GM06990 (cell line): ENCODE results near the gene TYMS.
A peak's percentile ranks its signal among the peaks of the same experiment; 100 is the strongest.

Source experiments
- DNase-seq: peaks from one replicate; pipeline ENCODE4 v3.0.0-alpha.2; 2011; ENCODE audit not compliant: insufficient read length; ENCODE audit errors: extremely low read depth
- H3K27me3 ChIP-seq: replicated peaks from 2 replicates; pipeline ENCODE4 v1.6.0; 2011; ENCODE audit warnings: low read length; ENCODE audit not compliant: control insufficient read depth, insufficient read depth
- H3K36me3 ChIP-seq: 2 replicates; pipeline ENCODE4 v1.5.1; 2011; ENCODE audit warnings: low read length; ENCODE audit not compliant: control insufficient read depth, insufficient read depth
- H3K4me3 ChIP-seq: replicated peaks from 2 replicates; pipeline ENCODE4 v1.5.1; 2011; ENCODE audit warnings: low read depth, mild to moderate bottlenecking, control low read depth, low read length
- TF ChIP-seq, protein P1 (sequence below): IDR thresholded peaks from 2 replicates; pipeline ENCODE4 v1.5.1; 2011; ENCODE audit warnings: low read length, control low read depth, mild to moderate bottlenecking, inconsistent platforms; ENCODE audit not compliant: insufficient read depth, poor library complexity, severe bottlenecking

The TYMS gene

GRCh38 chr18:615092-615521, 42.3 kb upstream of the TYMS start:
- H3K36me3 ChIP-seq = no peaks in the 10 kb centered on the region
- TF ChIP-seq, protein P1, sequence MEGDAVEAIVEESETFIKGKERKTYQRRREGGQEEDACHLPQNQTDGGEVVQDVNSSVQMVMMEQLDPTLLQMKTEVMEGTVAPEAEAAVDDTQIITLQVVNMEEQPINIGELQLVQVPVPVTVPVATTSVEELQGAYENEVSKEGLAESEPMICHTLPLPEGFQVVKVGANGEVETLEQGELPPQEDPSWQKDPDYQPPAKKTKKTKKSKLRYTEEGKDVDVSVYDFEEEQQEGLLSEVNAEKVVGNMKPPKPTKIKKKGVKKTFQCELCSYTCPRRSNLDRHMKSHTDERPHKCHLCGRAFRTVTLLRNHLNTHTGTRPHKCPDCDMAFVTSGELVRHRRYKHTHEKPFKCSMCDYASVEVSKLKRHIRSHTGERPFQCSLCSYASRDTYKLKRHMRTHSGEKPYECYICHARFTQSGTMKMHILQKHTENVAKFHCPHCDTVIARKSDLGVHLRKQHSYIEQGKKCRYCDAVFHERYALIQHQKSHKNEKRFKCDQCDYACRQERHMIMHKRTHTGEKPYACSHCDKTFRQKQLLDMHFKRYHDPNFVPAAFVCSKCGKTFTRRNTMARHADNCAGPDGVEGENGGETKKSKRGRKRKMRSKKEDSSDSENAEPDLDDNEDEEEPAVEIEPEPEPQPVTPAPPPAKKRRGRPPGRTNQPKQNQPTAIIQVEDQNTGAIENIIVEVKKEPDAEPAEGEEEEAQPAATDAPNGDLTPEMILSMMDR = no peak
- H3K4me3 ChIP-seq = no peak overlapping the region
- DNase-seq = no peak
- no peaks in the 10 kb centered on the region; the same call in 1 of the 2 replicates for H3K27me3 ChIP-seq

DNA sequence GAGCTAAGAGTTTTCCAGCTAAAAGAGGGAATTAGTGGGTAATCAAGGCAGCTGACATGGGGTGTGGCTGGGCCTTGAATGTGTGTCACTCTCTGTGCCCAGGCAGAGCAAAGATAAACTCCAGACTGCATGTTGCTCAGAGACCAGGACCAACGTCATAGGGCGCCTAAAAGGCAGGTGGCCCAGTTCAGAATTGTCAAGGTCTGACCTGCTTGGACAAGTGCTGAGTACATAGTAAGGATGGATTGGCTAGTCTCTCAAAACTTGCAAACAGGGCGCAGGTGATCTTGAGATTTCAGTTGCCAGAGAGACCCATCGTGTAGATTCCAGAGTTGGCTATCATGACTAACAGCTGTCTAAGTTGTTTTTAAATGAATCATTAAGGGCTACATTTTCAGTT, 41.7 kb upstream of the TYMS start:
- H3K36me3 ChIP-seq = no peaks in the 10 kb centered on the region
- no peaks in the 10 kb centered on the region; the same call in 1 of the 2 replicates for H3K27me3 ChIP-seq
- TF ChIP-seq, protein P1 = no peak
- H3K4me3 ChIP-seq = no peak overlapping the region
- DNase-seq = no peak

DNA sequence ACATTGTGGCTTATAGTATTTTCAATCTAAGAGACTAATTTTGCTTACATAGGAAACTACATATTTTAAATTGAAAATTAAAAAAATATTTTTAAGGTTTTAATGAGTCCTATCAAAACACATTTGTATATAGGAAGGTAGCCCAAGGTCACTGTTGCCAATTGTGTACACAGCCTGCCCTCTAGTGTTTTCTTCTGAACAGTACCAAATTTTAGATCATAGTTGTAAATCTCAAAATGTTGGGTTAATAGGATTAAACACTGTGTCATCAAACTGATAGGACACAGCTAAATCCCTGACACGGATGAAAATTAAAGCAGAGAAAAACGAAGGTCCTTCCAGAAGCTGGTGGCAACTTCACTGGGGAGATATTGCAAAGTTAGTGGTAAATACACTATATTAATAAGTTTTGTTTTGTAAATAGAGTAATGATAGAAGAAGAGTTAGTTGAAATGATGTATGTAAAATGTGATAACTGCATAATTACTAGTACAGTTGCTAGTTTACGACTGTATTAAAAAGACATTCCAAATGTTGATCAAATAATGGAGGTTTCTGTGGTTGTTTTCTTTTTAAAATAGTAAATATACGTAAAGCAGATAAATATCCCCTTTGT, 41.0 kb upstream of the TYMS start:
- Histone ChIP-seq H3K27me3 (no peaks in the 10 kb centered on the region), H3K36me3 (no peaks in the 10 kb centered on the region), H3K4me3 (no peak overlapping the region)
- DNase-seq = no peak
- TF ChIP-seq, protein P1 = peak; percentile 66

GRCh38 chr18:617970-618504, 39.4 kb upstream of the TYMS start:
- Histone ChIP-seq H3K27me3 (no peaks in the 10 kb centered on the region), H3K4me3 (no peak overlapping the region), H3K36me3 (no peaks in the 10 kb centered on the region)
- TF ChIP-seq, protein P1 = no peak
- DNase-seq = no peak

DNA sequence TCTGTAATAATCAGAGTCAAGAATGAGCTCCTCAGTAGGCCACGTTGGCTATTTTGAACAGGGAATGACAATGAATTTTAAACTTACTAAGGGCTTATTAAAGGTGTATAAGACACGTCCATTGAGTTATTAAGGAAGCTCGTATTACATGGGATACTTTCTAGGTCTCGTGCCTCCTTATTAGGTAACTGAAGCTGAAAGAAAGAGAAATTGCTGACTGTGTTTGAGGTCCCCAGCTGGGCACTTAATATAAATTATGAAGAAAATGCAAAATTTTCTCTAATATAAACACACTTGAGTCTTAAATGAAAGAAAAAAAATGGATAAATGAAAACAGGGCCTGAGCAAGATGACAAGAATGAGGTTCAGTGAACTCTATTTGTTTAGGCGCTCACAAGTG, 38.8 kb upstream of the TYMS start:
- no peak for DNase-seq
- TF ChIP-seq, protein P1 = no peak
- Histone ChIP-seq H3K27me3 (no peaks in the 10 kb centered on the region), H3K36me3 (no peaks in the 10 kb centered on the region), H3K4me3 (no peak overlapping the region)
